ENCODE data around the gene CEP72.
"Not testable (repeated sequence)": the region's sequence is repeated elsewhere in the genome, so short reads cannot be mapped to it uniquely, and the experiment has no call there.

The CEP72 gene

DNA sequence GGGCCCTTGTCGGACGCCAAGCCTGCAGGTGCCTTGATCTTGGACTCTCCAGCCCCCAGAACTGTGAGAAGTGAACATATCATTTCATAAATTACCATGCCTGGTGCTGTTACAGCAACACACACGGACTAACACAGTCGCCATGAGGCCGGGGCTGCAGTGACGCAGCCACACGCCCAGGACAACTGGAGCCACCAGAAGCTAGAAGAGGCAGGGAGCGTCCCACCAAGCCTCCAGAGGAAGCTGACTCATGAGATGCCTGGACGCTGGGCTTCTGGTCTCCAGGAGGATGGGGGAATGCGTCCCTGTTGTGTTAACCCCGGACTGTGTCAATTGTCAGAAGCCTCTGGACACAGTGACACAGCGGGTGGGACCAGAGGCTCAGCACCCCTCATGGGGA, 74.8 kb downstream of the CEP72 start:
- DNase-seq, result not testable (repeated sequence)

DNA sequence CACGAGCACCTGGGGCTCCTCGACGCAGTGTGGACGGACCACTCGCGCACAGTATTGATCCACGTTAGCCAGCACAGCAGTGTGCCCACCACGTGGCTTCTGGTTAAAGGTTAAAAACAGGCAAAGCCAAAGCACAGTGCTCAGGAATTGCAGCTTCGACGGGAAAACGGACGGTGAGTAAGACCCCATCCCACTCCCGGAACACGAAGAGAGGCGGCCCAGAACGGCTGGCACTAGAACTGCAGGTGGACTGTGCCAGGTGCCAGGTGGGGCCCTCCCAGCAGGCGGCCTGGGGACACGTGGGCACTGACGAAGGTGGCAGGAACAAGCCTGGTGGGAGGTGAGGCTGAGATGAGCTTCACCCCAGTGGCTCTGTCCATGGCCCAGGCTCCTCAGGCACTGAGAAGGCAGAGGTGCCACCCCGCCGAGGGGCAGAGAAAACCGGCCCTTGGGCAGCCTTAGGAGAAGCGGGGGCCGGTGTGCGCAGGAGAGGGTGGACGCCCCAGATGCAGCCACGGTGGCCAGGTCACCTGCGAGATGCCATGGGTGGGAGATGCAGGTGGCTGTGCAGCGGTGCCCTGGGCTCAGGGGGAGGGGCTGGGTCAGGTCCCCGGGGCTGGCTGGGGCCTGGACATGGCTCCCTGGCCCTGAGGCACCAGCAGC, 76.3 kb downstream of the CEP72 start:
- not testable (repeated sequence) for DNase-seq

DNA sequence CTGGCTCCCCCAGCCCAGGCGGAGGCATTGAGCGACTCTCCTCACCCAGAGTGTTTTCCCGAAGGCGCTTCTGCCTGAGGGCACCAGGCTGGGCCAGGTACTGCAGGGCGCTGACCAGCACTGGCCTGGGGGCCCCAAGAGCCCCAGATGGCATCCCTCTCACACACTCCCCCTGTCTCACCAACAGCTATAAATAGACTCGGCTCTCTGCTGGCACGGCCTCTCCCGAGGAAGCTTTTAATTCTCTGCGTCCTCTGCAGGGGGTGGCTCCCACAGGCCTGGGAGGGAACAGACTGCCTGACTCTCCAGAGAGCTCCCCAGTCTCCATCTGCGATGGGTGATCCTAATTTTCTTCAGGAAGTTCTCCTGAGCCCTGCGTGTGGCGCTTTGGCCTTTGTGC, 78.2 kb downstream of the CEP72 start:
- DNase-seq, result not testable (repeated sequence)

DNA sequence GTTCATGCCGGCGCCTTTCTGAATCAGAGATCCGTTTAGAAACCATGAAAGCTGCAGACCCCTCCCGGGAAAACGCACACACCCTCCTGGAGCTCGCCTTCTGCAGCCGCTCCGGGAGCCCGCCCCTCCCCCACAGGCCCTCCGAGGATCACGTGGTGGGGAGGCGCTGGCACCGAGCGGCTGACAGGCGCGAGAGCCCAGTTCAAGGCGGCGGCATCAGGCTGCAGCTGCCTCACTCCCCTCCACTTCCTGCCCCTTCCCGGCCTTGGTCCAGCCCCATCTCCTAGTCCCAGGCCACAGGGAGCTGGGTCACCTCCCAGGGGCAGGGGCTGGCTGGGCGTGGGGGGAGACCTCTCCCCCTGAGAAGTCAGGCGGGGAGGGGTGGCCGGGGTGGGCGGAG, 78.9 kb downstream of the CEP72 start:
- DNase-seq, result not testable (repeated sequence)

DNA sequence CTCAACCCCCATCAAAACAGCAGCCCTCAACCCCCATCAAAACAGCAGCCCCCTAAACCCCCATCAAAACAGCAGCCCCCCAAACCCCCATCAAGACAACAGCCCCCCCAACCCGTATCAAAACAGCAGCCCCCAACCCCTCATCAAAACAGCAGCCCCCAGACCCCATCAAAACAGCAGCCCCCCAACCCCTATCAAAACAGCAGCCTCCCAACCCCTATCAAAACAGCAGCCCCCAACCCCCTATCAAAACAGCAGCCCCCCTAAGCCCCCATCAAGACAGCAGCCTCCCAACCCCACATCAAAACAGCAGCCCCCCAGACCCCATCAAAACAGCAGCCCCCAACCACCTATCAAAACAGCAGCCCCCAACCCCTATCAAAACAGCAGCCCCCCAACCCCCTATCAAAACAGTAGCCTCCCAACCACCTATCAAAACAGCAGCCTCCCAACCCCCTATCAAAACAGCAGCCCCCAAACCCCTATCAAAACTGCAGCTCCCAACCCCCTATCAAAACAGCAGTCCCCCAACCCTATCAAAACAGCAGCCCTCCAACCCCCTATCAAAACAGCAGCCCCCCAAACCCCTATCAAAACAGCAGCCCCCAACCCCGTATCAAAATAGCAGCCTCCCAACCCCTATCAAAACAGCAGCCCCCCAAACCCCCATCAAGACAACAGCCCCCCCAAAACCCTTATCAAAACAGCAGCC, 79.8 kb downstream of the CEP72 start:
- no peak for DNase-seq

DNA sequence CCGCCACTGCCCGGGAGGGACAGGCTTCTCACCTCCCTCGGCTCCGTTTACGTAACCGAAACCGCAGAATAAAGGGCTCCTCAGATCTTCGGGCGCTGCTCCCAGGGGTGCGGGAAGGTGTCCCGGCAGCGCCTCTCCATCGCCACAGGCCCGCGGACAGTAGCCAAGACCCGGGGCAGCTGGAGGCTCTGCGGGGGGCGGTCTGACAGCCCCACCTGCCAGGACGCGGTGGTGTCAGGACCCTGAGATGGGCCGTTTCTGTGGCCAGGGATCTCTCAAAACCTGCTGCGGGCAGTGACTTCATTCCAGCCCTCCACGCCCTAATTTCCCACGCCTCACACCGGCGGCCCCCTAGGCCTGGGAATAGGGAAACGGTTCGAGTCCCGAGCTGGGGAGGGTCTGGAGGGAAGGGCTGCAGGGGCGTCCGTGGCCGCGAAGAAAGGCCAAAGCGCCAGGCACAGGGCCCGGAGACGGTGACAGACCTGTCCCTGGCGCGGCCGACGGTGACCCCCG, 80.4 kb downstream of the CEP72 start:
- not testable (repeated sequence) for DNase-seq

DNA sequence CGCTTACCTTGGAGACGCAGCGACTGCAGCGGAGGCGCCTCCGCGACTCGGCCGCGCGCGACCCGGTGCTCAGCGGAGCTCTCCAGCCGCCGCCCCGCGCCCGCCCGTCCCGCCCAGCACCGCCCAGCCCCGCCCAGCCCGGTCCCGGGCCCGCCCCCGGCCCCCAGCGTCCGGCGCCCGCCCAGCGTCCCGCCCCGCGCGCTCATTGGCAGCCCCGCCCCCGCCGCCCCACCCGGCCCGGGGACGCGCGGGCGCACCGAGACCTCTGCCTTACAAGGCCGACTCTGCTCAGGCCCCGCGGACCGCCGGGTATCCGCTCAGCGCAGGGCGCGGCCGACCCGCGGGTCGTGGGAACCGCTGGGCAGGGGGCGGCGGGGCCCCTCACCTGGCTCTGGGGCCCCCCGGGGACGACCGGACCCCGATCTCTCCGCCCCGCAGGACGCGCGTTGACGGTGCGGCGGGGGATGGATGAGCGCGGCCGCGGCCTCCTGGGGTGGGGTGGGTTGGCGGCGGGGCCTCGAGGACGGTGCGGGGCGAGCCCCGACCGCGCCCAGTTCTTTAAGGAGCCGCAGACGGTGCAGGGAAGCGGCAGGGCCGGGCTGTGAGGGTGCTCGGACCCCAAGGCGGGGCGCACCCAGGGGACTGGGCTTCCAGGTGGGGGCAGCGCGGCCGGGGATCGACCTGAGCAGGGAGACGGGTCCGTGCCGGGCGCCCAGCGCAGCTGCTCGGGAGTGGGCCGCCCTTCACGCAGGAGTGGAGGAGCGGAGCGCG, 81.3 kb downstream of the CEP72 start, which contains the start of gene TPPP:
Gene TPPP (minus strand): TSS at position 82 of the 771 bp plus-strand sequence. CDS start 15,292 bp downstream, outside the sequence.
- peak; percentile 84 for DNase-seq

DNA sequence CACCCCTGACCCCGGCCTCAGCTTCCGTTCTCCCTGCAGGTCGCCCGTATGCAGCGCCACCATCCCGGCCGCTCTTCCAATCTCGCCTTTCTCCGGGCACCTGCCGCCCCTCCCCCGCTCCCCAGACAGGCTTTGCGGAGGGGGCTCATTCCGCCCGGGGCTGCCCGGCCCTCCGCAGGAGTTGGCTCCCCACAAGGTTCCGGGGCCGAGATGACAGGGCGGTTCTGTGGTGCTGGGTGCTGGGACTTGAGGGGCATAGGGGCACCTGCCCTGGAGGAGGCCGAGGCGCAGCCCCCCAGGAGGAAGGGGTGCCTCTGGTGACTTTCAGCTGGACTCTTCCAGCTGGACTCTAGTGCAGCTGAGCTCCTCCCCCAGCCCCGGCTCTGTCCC, 81.9 kb downstream of the CEP72 start:
- not testable (repeated sequence) for DNase-seq

DNA sequence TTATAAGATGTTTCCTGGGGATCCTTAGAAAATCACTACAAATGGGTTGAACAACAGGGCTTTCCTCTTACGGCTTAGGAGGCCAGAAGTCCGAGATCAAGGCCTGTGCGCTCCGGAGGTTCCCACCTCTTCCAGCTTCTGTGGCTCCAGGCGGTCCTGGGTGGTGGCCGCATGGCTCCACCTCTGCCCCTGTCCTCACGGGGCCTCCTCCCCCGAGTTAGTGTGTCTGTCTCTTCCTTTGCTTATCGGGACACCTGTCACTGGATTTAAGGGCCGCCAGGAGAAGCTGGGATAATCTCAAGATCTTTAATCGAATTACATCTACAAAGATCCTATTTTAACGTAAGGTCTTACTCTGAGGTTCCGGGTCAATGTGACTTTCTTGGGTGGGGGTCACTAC, 83.3 kb downstream of the CEP72 start:
- DNase-seq, result not testable (repeated sequence)

DNA sequence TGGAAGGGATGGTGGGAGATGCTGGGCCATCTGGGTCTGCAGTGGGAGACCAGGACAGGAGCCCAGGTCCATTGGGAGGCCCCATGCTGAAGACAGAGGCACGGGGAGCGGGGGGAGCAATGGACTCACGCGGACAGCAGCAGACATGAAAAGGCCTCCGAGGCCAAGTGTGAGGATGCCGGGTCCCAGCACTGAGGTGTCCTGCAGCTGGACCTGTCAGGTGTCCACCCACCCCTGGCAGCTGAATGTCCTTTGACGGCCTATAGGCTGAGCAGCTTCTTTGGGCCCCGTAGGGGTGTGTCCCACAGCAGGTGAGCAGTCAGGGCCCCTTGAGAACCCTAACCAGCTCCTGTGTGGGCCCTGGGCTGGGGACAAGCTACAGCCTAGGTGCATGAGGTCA, 84.1 kb downstream of the CEP72 start:
- not testable (repeated sequence) for DNase-seq

DNA sequence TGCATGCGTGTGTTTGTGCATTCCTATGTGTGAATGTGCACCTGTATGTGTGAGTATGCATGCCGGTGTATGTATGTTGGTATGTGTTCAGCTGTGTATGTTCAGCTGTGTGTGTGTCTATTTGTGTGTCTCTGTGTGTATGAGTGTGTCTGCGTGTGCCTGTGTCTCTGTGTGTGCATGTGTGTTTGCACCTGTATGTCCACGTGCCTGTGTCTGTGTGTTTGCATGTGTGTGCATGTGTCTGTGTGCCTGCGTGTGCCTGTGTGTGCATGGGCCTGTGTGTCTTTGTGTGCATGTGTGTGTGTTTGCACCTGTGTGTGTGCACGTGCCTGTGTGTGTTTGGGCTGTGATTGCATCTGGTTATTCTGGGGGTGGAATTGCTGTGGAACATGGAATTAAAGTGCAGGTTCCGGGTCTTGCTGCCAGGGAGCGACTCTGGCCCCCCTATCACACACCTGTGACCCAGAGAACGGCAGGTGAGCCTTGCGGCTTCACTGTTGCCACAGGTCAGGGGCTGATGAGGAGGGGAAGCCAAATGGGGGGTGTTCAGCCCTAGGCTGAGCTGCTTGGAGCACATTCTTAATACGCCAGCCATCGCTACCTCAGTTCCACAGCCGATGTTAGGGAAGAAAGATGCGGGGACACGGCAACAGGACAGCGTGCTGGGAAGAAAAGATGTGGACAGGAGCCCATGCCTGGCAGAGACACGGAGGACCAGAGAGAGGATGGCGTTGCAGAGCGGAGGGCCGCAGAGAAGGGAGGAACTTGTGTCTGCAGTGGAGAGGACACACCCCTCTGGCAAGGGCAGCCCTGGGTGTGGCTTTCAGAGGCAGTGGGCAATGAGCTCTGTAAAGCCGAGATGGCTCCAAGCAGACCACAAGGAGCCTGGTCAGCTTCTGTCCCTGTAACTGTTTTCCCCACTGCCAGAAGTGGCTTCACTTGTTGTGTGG, 84.9 kb downstream of the CEP72 start:
- DNase-seq, result not testable (repeated sequence)
